Measurements from ENCODE around the gene HOXC6.
"Not testable (repeated sequence)": the region's sequence is repeated elsewhere in the genome, so short reads cannot be mapped to it uniquely, and the experiment has no call there.

The HOXC6 gene

GRCh38 chr12:54030889-54031471, 2.7 kb downstream of the HOXC6 start:
- DNase-seq: no peak

GRCh38 chr12:54031480-54031879, 3.2 kb downstream of the HOXC6 start:
- no peak for DNase-seq

- DNase-seq: no peak
Measured at GRCh38 chr12:54032086-54032619, 3.9 kb downstream of the HOXC6 start.

- DNase-seq: peak; percentile 26
Measured at GRCh38 chr12:54032627-54033100, 4.4 kb downstream of the HOXC6 start, which contains the start of gene HOXC5. Gene HOXC5 (plus strand): TSS chr12:54033050. CDS start chr12:54033123, 73 bp downstream.

- DNase-seq: no peak
Measured at GRCh38 chr12:54033106-54033979, 5.1 kb downstream of the HOXC6 start.

- DNase-seq: no peak
Measured at GRCh38 chr12:54033980-54034784, 5.9 kb downstream of the HOXC6 start.

GRCh38 chr12:54034785-54035310, 6.6 kb downstream of the HOXC6 start:
- DNase-seq: no peak

GRCh38 chr12:54035568-54036264, 7.5 kb downstream of the HOXC6 start:
- DNase-seq: no peak

GRCh38 chr12:54036620-54037359, 8.6 kb downstream of the HOXC6 start:
- DNase-seq: no peak

GRCh38 chr12:54037360-54038283, 9.4 kb downstream of the HOXC6 start:
- DNase-seq: no peak

- no peak for DNase-seq
Measured at GRCh38 chr12:54038284-54038870, 10.1 kb downstream of the HOXC6 start.

GRCh38 chr12:54038871-54039414, 10.7 kb downstream of the HOXC6 start:
- DNase-seq: no peak

GRCh38 chr12:54039417-54040147, 11.3 kb downstream of the HOXC6 start:
- DNase-seq: no peak

GRCh38 chr12:54040148-54040494, 11.9 kb downstream of the HOXC6 start:
- DNase-seq: no peak

- no peak for DNase-seq
Measured at GRCh38 chr12:54040648-54041047, 12.4 kb downstream of the HOXC6 start.

GRCh38 chr12:54041097-54041690, 13.0 kb downstream of the HOXC6 start:
- DNase-seq: no peak

GRCh38 chr12:54042033-54042432, 13.8 kb downstream of the HOXC6 start:
- DNase-seq: not testable (repeated sequence)
